Measurements from ENCODE around the gene LAMA2.

The LAMA2 gene

GRCh38 chr6:128882991-128883611 is at the start of gene LAMA2:
Gene LAMA2, plus strand, starts transcription at chr6:128883138. Its CDS starts 108 bp downstream, at chr6:128883246.
- no peak for DNase-seq (ENCODE audit: low spot score)

- DNase-seq (ENCODE audit: low spot score) = no peak
Observed at GRCh38 chr6:128836761-128837160, 46.2 kb upstream of the LAMA2 start.

GRCh38 chr6:128841518-128841917 is 41.4 kb upstream of the LAMA2 start:
- DNase-seq (ENCODE audit: low spot score) = no peak

GRCh38 chr6:128844598-128844997 is 38.3 kb upstream of the LAMA2 start:
- DNase-seq (ENCODE audit: low spot score) = no peak

GRCh38 chr6:128847431-128848210 is 35.3 kb upstream of the LAMA2 start:
- no peak for DNase-seq (ENCODE audit: low spot score)

GRCh38 chr6:128848212-128848935 is 34.6 kb upstream of the LAMA2 start:
- DNase-seq (ENCODE audit: low spot score) = no peak

- no peak for DNase-seq (ENCODE audit: low spot score)
Observed at GRCh38 chr6:128855581-128856085, 27.3 kb upstream of the LAMA2 start.

- no peak for DNase-seq (ENCODE audit: low spot score)
Observed at GRCh38 chr6:128857806-128858205, 25.1 kb upstream of the LAMA2 start.

- no peak for DNase-seq (ENCODE audit: low spot score)
Observed at GRCh38 chr6:128860782-128861181, 22.2 kb upstream of the LAMA2 start.

- DNase-seq (ENCODE audit: low spot score) = no peak
Observed at GRCh38 chr6:128863983-128864382, 19.0 kb upstream of the LAMA2 start.

- no peak for DNase-seq (ENCODE audit: low spot score)
Observed at GRCh38 chr6:128870746-128871145, 12.2 kb upstream of the LAMA2 start.

GRCh38 chr6:128874863-128875262 is 8.1 kb upstream of the LAMA2 start:
- DNase-seq (ENCODE audit: low spot score) = no peak

- no peak for DNase-seq (ENCODE audit: low spot score)
Observed at GRCh38 chr6:128882560-128882959, 378 bp upstream of the LAMA2 start.

GRCh38 chr6:128883906-128884305 is 968 bp downstream of the LAMA2 start:
- DNase-seq (ENCODE audit: low spot score) = no peak

- no peak for DNase-seq (ENCODE audit: low spot score)
Observed at GRCh38 chr6:128885381-128885780, 2.4 kb downstream of the LAMA2 start.

- DNase-seq (ENCODE audit: low spot score) = no peak
Observed at GRCh38 chr6:128886706-128887105, 3.8 kb downstream of the LAMA2 start.

GRCh38 chr6:128888444-128889175 is 5.7 kb downstream of the LAMA2 start:
- no peak for DNase-seq (ENCODE audit: low spot score)

GRCh38 chr6:128889870-128890269 is 6.9 kb downstream of the LAMA2 start:
- no peak for DNase-seq (ENCODE audit: low spot score)

- DNase-seq (ENCODE audit: low spot score) = no peak
Observed at GRCh38 chr6:128892079-128892478, 9.1 kb downstream of the LAMA2 start.

- DNase-seq (ENCODE audit: low spot score) = no peak
Observed at GRCh38 chr6:128899341-128900050, 16.6 kb downstream of the LAMA2 start.

GRCh38 chr6:128903715-128904114 is 20.8 kb downstream of the LAMA2 start:
- DNase-seq (ENCODE audit: low spot score) = no peak

All from CD4-positive, alpha-beta T cell treated with Interleukin-6 at 100 ng/mL for 8 hours (primary cell).